GM12892 (cell line): ENCODE results near the gene GFPT2.

Experiments
- POLR2A ChIP-seq: IDR thresholded peaks from 2 replicates; pipeline ENCODE4 v1.6.1; 2011; ENCODE audit warnings: low read depth, low read length, control low read depth
- POLR2AphosphoS5 ChIP-seq: IDR thresholded peaks from 2 replicates; pipeline ENCODE4 v1.6.1; 2011; ENCODE audit warnings: low read depth, low read length, control low read depth
- TAF1 ChIP-seq: IDR thresholded peaks from 2 replicates; pipeline ENCODE4 v1.6.1; 2011; ENCODE audit warnings: low read depth, mild to moderate bottlenecking, control low read depth, low read length, borderline replicate concordance

- no peak for TF ChIP-seq POLR2AphosphoS5
- TF ChIP-seq POLR2A: no peak
- TF ChIP-seq TAF1: no peak
Measured at GRCh38 chr5:180401229-180401907, 48.2 kb upstream of the GFPT2 start.
